GM23248 (cell line): ENCODE results near the gene CCDC102A.

ENCODE experiments used
- EZH2 ChIP-seq: fragments of 200-600 bp; sonication (generic); IDR thresholded peaks from 2 replicates; pipeline ENCODE4 v1.6.1; 2018; ENCODE audit warnings: antibody characterized with exemption, mild to moderate bottlenecking; ENCODE audit not compliant: insufficient read depth, poor library complexity, severe bottlenecking
- EZH2phosphoT487 ChIP-seq: fragments of 200-600 bp; sonication (generic); IDR thresholded peaks from 2 replicates; pipeline ENCODE4 v1.6.1; 2018; ENCODE audit warnings: antibody characterized with exemption, moderate library complexity, mild to moderate bottlenecking, low read depth; ENCODE audit not compliant: insufficient read depth

DNA sequence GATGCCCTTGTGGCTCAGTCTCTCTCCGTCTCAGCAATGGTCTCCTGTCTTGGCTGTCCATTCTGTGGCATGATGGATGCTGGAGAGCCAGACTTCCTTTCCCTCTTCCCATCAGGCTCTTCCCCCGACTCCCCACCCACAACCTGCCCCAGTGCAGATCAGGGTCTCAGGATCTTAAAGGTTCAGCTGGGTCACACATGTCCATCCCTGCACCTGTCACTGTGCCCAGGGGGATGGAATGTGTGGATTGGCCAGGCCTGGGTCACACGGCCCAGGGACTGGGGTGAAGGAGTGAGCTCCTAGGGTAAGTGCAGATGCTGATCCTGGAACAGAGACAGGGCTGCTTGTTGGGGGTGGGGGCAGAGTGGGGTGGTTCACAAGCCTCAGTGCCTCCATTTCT is 29.1 kb upstream of the CCDC102A start:
- TF ChIP-seq EZH2 (no peak), EZH2phosphoT487 (no peak)
